ENCODE measurements around the gene C12orf75. TPM values are rescaled to one million over a fixed set of nuclear protein-coding genes. Genes with fewer than 3 reads are reported as not detected.

C12orf75 gene
- total RNA-seq = 85.1 and 264 TPM in 2 replicates

GRCh38 chr12:105330283-105330930 lies at the start of gene C12orf75:
C12orf75 (plus strand) TSS chr12:105330691; CDS start chr12:105330892, 201 bp downstream.

Other genes starting within 250 kb of the C12orf75 start
- 8.3 and 10.0 TPM in 2 replicates for gene ALDH1L2, start 246.2 kb upstream of the C12orf75 start, total RNA-seq
- gene WASHC4, start 223.0 kb upstream of the C12orf75 start, total RNA-seq = 22.6 and 24.3 TPM in 2 replicates
- 23.1 and 25.1 TPM in 2 replicates for gene APPL2, start 94.5 kb upstream of the C12orf75 start, total RNA-seq

Data from mesangial cell (primary cell).